Karpas-422 (cell line): ENCODE results near the gene MPRIP. TPM values are rescaled to one million over a fixed set of nuclear protein-coding genes. Genes with fewer than 3 reads are reported as not detected.
A peak's percentile ranks its signal among the peaks of the same experiment; 100 is the strongest.

ENCODE experiments used
- DNase-seq: peaks from one replicate; pipeline ENCODE4 v3.0.0-alpha.2; 2015
- H2AFZ ChIP-seq: fragments of 200-600 bp; sonication (generic); 2 replicates; pipeline ENCODE4 v1.6.1; 2014; ENCODE audit warnings: antibody characterized with exemption, low read length, mixed read lengths
- H3K27ac ChIP-seq: fragments of 200-600 bp; sonication (generic); 2 replicates; pipeline ENCODE4 v1.5.1; 2014; ENCODE audit warnings: mild to moderate bottlenecking, low read length, moderate library complexity
- H3K27me3 ChIP-seq: fragments of 200-600 bp; sonication (generic); 2 replicates; pipeline ENCODE4 v1.6.1; 2014; ENCODE audit warnings: low read length, mixed read lengths
- H3K36me3 ChIP-seq: fragments of 200-600 bp; sonication (generic); 2 replicates; pipeline ENCODE4 v1.6.1; 2014; ENCODE audit warnings: low read length, mixed read lengths; ENCODE audit not compliant: insufficient read depth
- H3K4me1 ChIP-seq: fragments of 200-600 bp; sonication (generic); 2 replicates; pipeline ENCODE4 v1.6.1; 2014; ENCODE audit warnings: mild to moderate bottlenecking, low read length, mixed read lengths
- H3K4me2 ChIP-seq: fragments of 200-600 bp; sonication (generic); 2 replicates; pipeline ENCODE4 v1.6.1; 2014; ENCODE audit warnings: low read length, low read depth, mild to moderate bottlenecking; ENCODE audit not compliant: poor library complexity, severe bottlenecking
- H3K4me3 ChIP-seq: fragments of 200-600 bp; sonication (generic); 2 replicates; pipeline ENCODE4 v1.5.1; 2014; ENCODE audit warnings: mild to moderate bottlenecking, antibody characterized with exemption, low read length, mixed read lengths
- H3K79me2 ChIP-seq: fragments of 200-600 bp; sonication (generic); 2 replicates; pipeline ENCODE4 v1.6.1; 2014; ENCODE audit warnings: mild to moderate bottlenecking, low read length, mixed read lengths
- H3K9ac ChIP-seq: fragments of 200-600 bp; sonication (generic); 2 replicates; pipeline ENCODE4 v1.6.0; 2014; ENCODE audit warnings: low read length
- H3K9me2 ChIP-seq: fragments of 200-600 bp; sonication (generic), shearing (Covaris generic); replicated peaks from 2 replicates; pipeline ENCODE4 v1.6.0; 2014; ENCODE audit warnings: mild to moderate bottlenecking, low read length, moderate library complexity; ENCODE audit not compliant: insufficient read depth
- H3K9me3 ChIP-seq: fragments of 300-700, 200-600 bp; sonication (generic); 2 replicates; pipeline ENCODE4 v1.6.1; 2014; ENCODE audit warnings: low read length, mixed read lengths
- H4K20me1 ChIP-seq: fragments of 200-600 bp; sonication (generic); 2 replicates; pipeline ENCODE4 v1.6.1; 2014; ENCODE audit warnings: mild to moderate bottlenecking, antibody characterized with exemption, low read length, low read depth; ENCODE audit not compliant: insufficient read depth
- total RNA-seq: library from RNA; depleted of rRNA; stranded (reverse); fragments of >200 nt; shearing (Covaris generic); gene quantifications from 2 replicates; pipeline ENCODE4 v1.2.3, GENCODE V29; 2014; ENCODE audit warnings: low replicate concordance

MPRIP gene
- total RNA-seq, 1 experiment from 2014 or later = 44.1 TPM

DNA sequence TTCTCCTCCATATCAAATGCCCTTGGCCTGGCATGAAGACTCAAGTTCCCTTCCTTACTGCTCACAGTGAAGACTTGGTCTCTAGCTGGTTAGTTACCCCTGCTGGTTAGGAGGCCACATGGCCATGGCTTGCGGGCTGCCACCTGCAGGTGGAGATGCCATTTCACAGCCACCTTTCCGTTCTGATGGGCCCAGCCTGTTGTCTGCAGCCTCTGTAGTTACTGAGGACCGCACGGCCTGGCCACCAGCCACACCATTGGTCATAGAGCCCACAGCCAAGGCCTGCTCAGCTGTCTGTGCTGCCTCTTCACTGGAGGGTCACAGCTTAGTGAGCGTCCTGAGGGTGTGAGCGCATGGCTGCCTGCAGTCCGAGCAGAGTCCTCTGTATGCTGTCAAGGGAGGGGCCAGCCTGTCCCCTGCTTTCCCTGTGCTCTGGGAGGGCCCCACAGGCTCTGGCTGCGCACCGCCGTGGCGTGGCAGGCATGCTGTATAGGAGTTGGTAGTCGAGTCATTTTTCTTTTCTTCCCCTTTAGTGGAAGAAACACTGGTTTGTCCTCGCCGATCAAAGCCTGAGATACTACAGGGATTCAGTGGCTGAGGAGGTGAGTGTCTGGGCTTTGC is 104.6 kb downstream of the MPRIP start:
- Histone ChIP-seq H3K9me2 (no peaks in the 10 kb centered on the region), H3K36me3 (no peaks in the 10 kb centered on the region), H4K20me1 (no peaks in the 10 kb centered on the region), H3K27me3 (no peaks in the 10 kb centered on the region), H3K9ac (no peak overlapping the region), H3K4me2 (no peak overlapping the region), H3K79me2 (no peaks in the 10 kb centered on the region), H2AFZ (no peak overlapping the region), H3K9me3 (no peaks in the 10 kb centered on the region), H3K4me3 (no peak overlapping the region), H3K4me1 (peaks cover 4% of the 10 kb centered on the region), H3K27ac (no peak overlapping the region)
- peak; percentile 74 for DNase-seq

GRCh38 chr17:17147821-17148220 is 105.6 kb downstream of the MPRIP start:
- Histone ChIP-seq H3K9me3 (no peaks in the 10 kb centered on the region), H3K9me2 (no peaks in the 10 kb centered on the region), H3K27ac (no peak overlapping the region), H3K9ac (no peak overlapping the region), H3K36me3 (no peaks in the 10 kb centered on the region), H3K4me2 (no peak overlapping the region), H3K4me1 (peaks cover 4% of the 10 kb centered on the region), H4K20me1 (no peaks in the 10 kb centered on the region), H3K79me2 (no peaks in the 10 kb centered on the region), H2AFZ (no peak overlapping the region), H3K4me3 (no peak overlapping the region), H3K27me3 (no peaks in the 10 kb centered on the region)
- DNase-seq = no peak

- Histone ChIP-seq H3K27me3 (no peaks in the 10 kb centered on the region), H3K36me3 (no peaks in the 10 kb centered on the region), H2AFZ (no peak overlapping the region), H3K9me2 (no peaks in the 10 kb centered on the region), H3K4me1 (peaks cover 4% of the 10 kb centered on the region), H3K9ac (no peak overlapping the region), H3K9me3 (no peaks in the 10 kb centered on the region), H3K4me3 (no peak overlapping the region), H3K4me2 (no peak overlapping the region), H4K20me1 (no peaks in the 10 kb centered on the region), H3K79me2 (no peaks in the 10 kb centered on the region), H3K27ac (no peak overlapping the region)
- no peak for DNase-seq
Measured at GRCh38 chr17:17149520-17150447, 107.5 kb downstream of the MPRIP start.

- H3K9me2 ChIP-seq = no peaks in the 10 kb centered on the region
- no peak overlapping the region for H3K27ac ChIP-seq
- no peak overlapping the region for H2AFZ ChIP-seq
- no peaks in the 10 kb centered on the region for H4K20me1 ChIP-seq
- H3K4me2 ChIP-seq = no peak overlapping the region
- no peak overlapping the region for H3K4me3 ChIP-seq
- no peaks in the 10 kb centered on the region for H3K9me3 ChIP-seq
- no peak overlapping the region for H3K9ac ChIP-seq
- H3K79me2 ChIP-seq = no peaks in the 10 kb centered on the region
- H3K4me1 ChIP-seq = peaks cover 4% of the 10 kb centered on the region
- H3K27me3 ChIP-seq = no peaks in the 10 kb centered on the region
- H3K36me3 ChIP-seq = no peaks in the 10 kb centered on the region
- no peak for DNase-seq
Measured at GRCh38 chr17:17150448-17150800, 108.2 kb downstream of the MPRIP start.

DNA sequence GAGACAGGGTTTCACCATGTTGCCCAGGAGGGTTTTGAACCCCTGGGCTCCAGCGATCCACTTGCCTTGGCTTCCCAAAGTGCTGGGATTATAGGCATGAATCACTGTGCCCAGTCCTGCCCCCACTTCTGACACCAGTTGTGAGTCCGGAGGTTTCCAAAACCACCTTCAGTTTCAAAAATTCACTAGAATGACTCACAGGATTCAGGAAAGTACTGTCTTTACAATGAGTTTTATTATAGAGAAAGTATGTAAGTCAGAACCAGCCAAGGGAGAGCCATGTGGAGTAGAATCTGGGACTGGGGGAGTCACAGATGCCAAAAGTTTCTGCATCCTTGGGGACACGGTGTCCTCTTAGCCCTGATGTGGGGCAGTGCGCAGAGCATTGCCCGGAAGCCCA is 108.8 kb downstream of the MPRIP start:
- H3K79me2 ChIP-seq = no peaks in the 10 kb centered on the region
- no peak overlapping the region for H3K27ac ChIP-seq
- no peak overlapping the region for H3K9ac ChIP-seq
- H3K9me3 ChIP-seq = no peaks in the 10 kb centered on the region
- H3K36me3 ChIP-seq = no peaks in the 10 kb centered on the region
- no peak overlapping the region for H3K4me2 ChIP-seq
- no peaks in the 10 kb centered on the region for H3K27me3 ChIP-seq
- no peaks in the 10 kb centered on the region for H3K9me2 ChIP-seq
- no peak for DNase-seq
- peaks cover 7% of the 10 kb centered on the region for H3K4me1 ChIP-seq
- no peak overlapping the region for H3K4me3 ChIP-seq
- H4K20me1 ChIP-seq = no peaks in the 10 kb centered on the region
- H2AFZ ChIP-seq = no peak overlapping the region

GRCh38 chr17:17151541-17151940 is 109.3 kb downstream of the MPRIP start:
- no peaks in the 10 kb centered on the region for H3K27me3 ChIP-seq
- H3K27ac ChIP-seq = no peak overlapping the region
- no peak overlapping the region for H3K9ac ChIP-seq
- H3K4me2 ChIP-seq = no peak overlapping the region
- peaks cover 10% of the 10 kb centered on the region for H3K4me1 ChIP-seq
- H2AFZ ChIP-seq = no peak overlapping the region
- H3K79me2 ChIP-seq = no peaks in the 10 kb centered on the region
- H3K9me2 ChIP-seq = no peaks in the 10 kb centered on the region
- no peak overlapping the region for H3K4me3 ChIP-seq
- no peak for DNase-seq
- no peaks in the 10 kb centered on the region for H3K36me3 ChIP-seq
- H4K20me1 ChIP-seq = no peaks in the 10 kb centered on the region
- H3K9me3 ChIP-seq = no peaks in the 10 kb centered on the region

- Histone ChIP-seq H4K20me1 (no peaks in the 10 kb centered on the region), H3K79me2 (no peaks in the 10 kb centered on the region), H3K9me2 (no peaks in the 10 kb centered on the region), H3K36me3 (no peaks in the 10 kb centered on the region), H3K9me3 (no peaks in the 10 kb centered on the region), H3K27me3 (no peaks in the 10 kb centered on the region), H3K9ac (no peak overlapping the region), H2AFZ (no peak overlapping the region), H3K4me3 (no peak overlapping the region), H3K4me1 (peaks cover 10% of the 10 kb centered on the region), H3K4me2 (no peak overlapping the region), H3K27ac (no peak overlapping the region)
- no peak for DNase-seq
Measured at GRCh38 chr17:17151962-17152361, 109.7 kb downstream of the MPRIP start.

DNA sequence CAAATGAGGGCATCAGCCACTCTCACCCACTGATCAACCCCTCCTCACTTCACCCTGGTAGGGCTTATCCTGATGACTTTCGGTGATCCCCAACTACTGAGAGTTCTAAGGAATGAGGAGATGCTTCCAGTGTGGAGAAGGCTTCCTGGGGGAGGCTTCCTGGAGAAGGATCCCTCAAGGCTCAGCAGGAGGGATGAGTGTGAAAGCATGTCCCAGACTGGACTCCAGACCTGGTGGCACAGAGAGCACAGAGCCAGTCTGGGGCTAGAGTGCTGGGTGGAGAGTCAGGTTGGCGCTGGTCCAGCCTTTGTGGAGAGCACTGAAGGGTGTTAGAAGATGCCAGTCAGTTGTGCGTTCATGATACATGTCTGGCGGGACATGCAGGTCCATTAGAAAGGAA is 110.1 kb downstream of the MPRIP start:
- Histone ChIP-seq H3K9me2 (no peaks in the 10 kb centered on the region), H4K20me1 (no peaks in the 10 kb centered on the region), H3K27ac (no peak overlapping the region), H3K9ac (no peak overlapping the region), H3K9me3 (no peaks in the 10 kb centered on the region), H3K27me3 (no peaks in the 10 kb centered on the region), H3K4me1 (peaks cover 10% of the 10 kb centered on the region), H3K36me3 (no peaks in the 10 kb centered on the region), H3K4me2 (no peak overlapping the region), H2AFZ (no peak overlapping the region), H3K79me2 (no peaks in the 10 kb centered on the region), H3K4me3 (no peak overlapping the region)
- DNase-seq = no peak
